ENCODE measurements around the gene IRF4. TPM values are rescaled to one million over a fixed set of nuclear protein-coding genes. Genes with fewer than 3 reads are reported as not detected.

IRF4 gene
- total and polyA plus RNA-seq, 2 experiments from 2014 or later = 1.3 to 1.9 TPM

GRCh38 chr6:404685-405423 lies 13.3 kb downstream of the IRF4 start:
- peaks cover 11% of the 10 kb centered on the region for H3K4me1 Mint-ChIP-seq
- H3K4me3 ChIP-seq = no peak overlapping the region

More at GRCh38 chr6:404685-405423, 13.3 kb downstream of the IRF4 start:
- TF ChIP-seq ZNF462 (CRISPR knock-in tag; IDR thresholded peaks at IDR 0.05) (no peak), EZH2 (IDR thresholded peaks at IDR 0.05; ENCODE audit: low read depth, unreplicated experiment) (no peak), CREB1 (CRISPR knock-in tag; IDR thresholded peaks at IDR 0.05; ENCODE audit: low read depth) (no peak), EZH2phosphoT487 (IDR thresholded peaks at IDR 0.05; ENCODE audit: unreplicated experiment) (no peak), ZNF114 (CRISPR knock-in tag; IDR thresholded peaks at IDR 0.05) (no peak)
- H3K4me3 Mint-ChIP-seq = no peak overlapping the region
- no peak for ATAC-seq
- H4K20me1 ChIP-seq (replicated peaks; ENCODE audit: insufficient read depth) = no peaks in the 10 kb centered on the region
- no peak for DNase-seq (ENCODE audit: low spot score)
- H3K27ac Mint-ChIP-seq = no peak overlapping the region
- H3K36me3 Mint-ChIP-seq (ENCODE audit: low read depth) = no peaks in the 10 kb centered on the region
- no peaks in the 10 kb centered on the region for H3K4me1 ChIP-seq (ENCODE audit: insufficient read depth)
- H3K79me2 ChIP-seq (replicated peaks; ENCODE audit: insufficient read depth) = no peaks in the 10 kb centered on the region
- peaks cover 2% of the 10 kb centered on the region for H3K27me3 Mint-ChIP-seq (ENCODE audit: insufficient read depth, low read depth, poor library complexity)
- H3K4me2 ChIP-seq = no peak overlapping the region
- no peaks in the 10 kb centered on the region for H3K36me3 ChIP-seq (ENCODE audit: insufficient read depth)
- H3K9me3 Mint-ChIP-seq = no peaks in the 10 kb centered on the region
- no peak overlapping the region for H3K27ac ChIP-seq (ENCODE audit: low read depth)
- no peaks in the 10 kb centered on the region for H3K27me3 ChIP-seq (ENCODE audit: insufficient read depth)
- H2AFZ ChIP-seq = no peak overlapping the region
- no peaks in the 10 kb centered on the region for H3F3A ChIP-seq (replicated peaks; ENCODE audit: low read depth)
- no peaks in the 10 kb centered on the region for H3K9me2 ChIP-seq (ENCODE audit: insufficient read depth)

All from GM23338 (cell line).